ENCODE measurements around the gene LCN12.
A peak's percentile ranks its signal among the peaks of the same experiment; 100 is the strongest.
"Not testable (repeated sequence)": the region's sequence is repeated elsewhere in the genome, so short reads cannot be mapped to it uniquely, and the experiment has no call there.

The LCN12 gene

GRCh38 chr9:136991993-136992818, 40.1 kb downstream of the LCN12 start, which contains the start of gene PAXX:
Gene PAXX (plus strand): TSS chr9:136992422. CDS start chr9:136992444, 22 bp downstream.
- DNase-seq (ENCODE audit: low read depth in 2 of 2) = peak; percentile 88 to 91

- no peak for DNase-seq (ENCODE audit: low read depth in 2 of 2)
Measured at GRCh38 chr9:136992819-136993369, 40.8 kb downstream of the LCN12 start.

GRCh38 chr9:136994180-136994887, 42.3 kb downstream of the LCN12 start:
- no peak for DNase-seq (ENCODE audit: low read depth in 2 of 2)

- no peak for DNase-seq (ENCODE audit: low read depth in 2 of 2)
Measured at GRCh38 chr9:136994888-136995230, 42.8 kb downstream of the LCN12 start.

GRCh38 chr9:136995362-136995761, 43.3 kb downstream of the LCN12 start:
- DNase-seq (ENCODE audit: low read depth in 2 of 2) = no peak

- DNase-seq (ENCODE audit: low read depth in 2 of 2) = no peak
Measured at GRCh38 chr9:136995772-136996311, 43.8 kb downstream of the LCN12 start.

GRCh38 chr9:136996361-136997292, 44.6 kb downstream of the LCN12 start, which contains the start of gene CLIC3:
Gene CLIC3 (minus strand): TSS chr9:136996568. CDS start chr9:136996543, 25 bp downstream.
- DNase-seq (ENCODE audit: low read depth in 2 of 2) = peak; percentile 28 to 43

- no peak for DNase-seq (ENCODE audit: low read depth in 2 of 2)
Measured at GRCh38 chr9:136997371-136997770, 45.3 kb downstream of the LCN12 start.

GRCh38 chr9:136997830-136998234, 45.8 kb downstream of the LCN12 start:
- DNase-seq (ENCODE audit: low read depth in 2 of 2) = peak in 1 of 2 donors; percentile 25

GRCh38 chr9:137000177-137000930, 48.3 kb downstream of the LCN12 start:
- no peak for DNase-seq (ENCODE audit: low read depth in 2 of 2)

GRCh38 chr9:137001857-137002645, 50.0 kb downstream of the LCN12 start:
- DNase-seq (ENCODE audit: low read depth in 2 of 2) = no peak

- DNase-seq (ENCODE audit: low read depth in 2 of 2) = no peak
Measured at GRCh38 chr9:137002646-137003041, 50.6 kb downstream of the LCN12 start.

- DNase-seq (ENCODE audit: low read depth in 2 of 2) = not testable (repeated sequence)
Measured at GRCh38 chr9:137004285-137004684, 52.2 kb downstream of the LCN12 start.

Measured in stimulated activated CD8-positive, alpha-beta memory T cell treated with anti-CD3 and anti-CD28 coated beads, Interleukin-2, amount 100 ng/mL, for 1 hour (primary cell).